Stimulated activated CD8-positive, alpha-beta memory T cell treated with anti-CD3 and anti-CD28 coated beads, Interleukin-12 subunit alpha, Interleukin-12 subunit beta, amount 100 ng/mL, for 4 hours (primary cell): ENCODE results near the gene NELL1.

Source experiments
- DNase-seq: peaks from one replicate; pipeline ENCODE4 v3.0.0-alpha.2; 2020; ENCODE audit warnings: low read depth

The NELL1 gene

DNA sequence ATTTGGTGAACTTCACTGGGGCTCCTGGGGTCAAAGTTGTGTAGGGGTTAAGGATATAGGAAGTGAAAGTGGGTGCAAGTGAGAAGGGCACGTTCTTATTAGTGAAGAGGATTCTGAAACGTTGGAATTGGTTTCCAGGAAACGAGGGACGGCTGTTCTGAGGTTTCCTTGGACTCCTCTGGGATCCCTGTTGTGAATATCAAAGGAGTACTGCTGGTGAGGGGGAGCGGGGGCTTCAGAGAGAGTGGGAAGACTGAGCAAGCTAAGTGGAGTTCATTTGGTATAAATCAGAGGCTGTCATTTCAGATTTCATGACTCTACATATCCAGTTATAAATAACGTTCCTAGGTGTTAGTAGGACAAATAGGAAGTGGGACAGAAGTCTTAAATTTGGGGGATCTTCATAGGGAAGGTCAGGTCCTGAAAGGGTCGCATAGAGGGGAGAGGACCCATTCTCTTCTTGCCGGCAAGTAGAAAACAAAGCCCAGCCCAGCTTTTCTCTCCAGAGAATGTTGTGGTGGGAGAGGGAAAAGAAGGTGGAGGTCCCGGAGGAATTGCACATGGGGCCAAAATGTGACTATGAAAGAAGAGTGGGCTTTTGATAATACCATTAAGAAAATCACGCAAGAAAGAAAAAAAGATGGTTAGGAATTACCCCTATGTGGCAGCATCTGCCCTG, 1.1 kb upstream of the NELL1 start:
- DNase-seq = no peak

DNA sequence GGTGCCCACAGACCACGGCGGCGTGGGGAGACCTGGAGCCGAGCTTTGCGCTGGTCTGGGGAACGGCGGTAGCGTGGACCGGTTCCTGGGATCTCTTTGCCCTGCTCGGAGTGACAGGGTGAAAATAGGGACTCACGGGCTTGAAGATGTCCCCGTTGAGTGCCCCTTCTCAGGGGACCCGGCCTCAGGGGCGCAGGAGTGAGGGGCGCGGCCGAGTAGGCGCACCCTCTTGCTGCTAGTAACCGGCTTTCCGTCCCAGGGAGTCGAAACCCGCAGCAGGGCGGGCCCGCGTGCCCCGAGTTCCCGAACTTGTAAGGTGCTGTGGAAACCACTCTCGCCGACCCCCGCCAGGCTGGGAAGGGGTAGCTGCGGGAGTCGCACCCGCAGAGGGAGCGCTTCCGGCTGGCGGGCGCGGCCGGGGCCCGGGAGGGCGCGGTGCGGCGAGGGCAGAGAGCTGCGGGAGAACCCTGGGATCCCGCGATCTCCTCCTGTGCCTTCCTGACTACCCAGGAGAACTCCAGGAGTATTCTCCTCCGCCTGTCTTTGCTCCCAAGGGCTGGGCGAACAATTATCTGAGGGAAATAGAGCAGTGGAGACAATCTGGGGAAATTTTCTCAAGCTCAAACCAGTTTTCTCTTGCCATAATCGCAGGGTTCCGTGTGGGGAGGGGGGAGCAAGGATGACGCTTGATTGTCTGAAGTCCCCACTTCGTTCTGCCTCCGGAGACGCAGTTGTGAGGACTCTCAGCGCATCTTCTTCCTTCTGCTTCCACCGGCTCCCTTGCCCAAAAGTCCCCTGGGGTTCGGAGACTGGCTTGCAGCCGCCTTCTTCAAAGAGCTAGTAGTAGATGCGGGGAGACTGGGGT, 666 bp downstream of the NELL1 start:
- no peak for DNase-seq

DNA sequence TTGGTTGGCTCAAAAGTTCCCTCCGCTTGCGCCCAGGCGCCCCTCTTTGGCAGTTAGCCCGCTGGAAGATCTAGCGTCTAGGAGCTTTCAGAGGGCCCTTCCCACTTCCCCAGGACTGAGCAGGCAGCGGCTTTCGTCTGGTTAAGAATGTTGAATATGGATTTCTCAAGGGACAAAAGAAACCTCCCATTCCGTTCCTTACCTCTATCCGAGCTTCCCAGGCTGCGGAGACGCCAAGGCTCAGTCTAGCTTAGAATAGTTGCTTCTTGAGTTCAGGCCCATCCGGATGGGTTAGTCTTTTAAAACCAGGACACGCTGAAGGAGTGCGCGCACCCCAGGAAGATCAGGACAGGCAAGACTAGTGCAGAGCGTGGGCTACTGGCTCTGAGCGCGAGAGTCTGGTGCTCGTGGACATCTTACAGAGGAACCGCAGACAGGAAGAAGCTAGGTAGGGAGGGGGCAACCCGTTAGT, 1.6 kb downstream of the NELL1 start:
- DNase-seq = no peak

DNA sequence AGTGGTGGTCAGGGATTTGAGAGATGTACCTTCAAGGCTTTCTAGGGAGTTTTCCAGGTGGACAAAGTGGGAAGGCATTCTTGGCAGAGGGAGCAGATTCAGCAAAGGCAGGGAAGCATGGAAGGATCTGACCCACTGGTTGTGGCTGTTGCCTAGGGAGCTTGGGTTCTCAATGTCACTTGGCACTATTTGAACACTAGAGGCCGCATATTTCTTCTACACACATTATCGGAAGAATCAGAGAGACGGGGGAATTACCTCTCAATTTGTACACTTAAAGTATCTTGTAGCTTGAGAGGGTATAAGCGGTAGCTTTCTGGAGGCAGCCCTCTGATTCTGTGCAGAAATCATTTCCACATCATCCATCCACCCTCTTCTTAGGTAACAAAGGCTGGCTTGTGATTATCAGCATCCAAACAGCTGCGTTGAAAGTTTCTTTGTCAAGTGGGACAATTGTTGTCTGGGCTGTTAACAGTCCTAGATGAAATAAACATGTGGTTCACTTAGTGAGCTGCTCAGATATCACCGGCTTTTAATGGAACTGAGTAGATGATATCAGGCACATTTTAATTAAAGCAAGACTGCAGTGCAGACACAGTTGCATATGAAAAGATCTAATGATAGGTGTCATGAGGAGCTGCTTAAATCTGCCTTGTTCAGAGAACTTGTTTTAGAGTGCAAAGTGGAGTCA, 2.6 kb downstream of the NELL1 start:
- no peak for DNase-seq

DNA sequence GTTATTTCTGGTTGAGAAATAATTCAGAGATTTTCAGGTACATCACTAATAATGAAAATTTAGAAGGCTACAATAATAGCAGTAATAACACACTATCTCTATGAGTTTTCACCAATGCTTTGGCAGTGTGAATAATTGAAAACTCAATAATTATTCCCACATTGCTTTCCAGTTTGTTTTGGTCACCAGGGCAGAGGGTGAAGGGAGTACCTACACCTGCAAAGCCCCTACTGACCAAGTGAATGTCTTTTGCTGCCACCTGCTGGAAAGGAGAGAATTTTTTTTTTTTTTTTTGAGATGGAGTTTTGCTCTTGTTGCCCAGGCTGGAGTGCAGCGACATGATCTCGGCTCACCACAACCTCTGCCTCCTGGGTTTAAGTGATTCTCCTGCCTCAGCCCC, 3.2 kb downstream of the NELL1 start:
- DNase-seq = no peak

DNA sequence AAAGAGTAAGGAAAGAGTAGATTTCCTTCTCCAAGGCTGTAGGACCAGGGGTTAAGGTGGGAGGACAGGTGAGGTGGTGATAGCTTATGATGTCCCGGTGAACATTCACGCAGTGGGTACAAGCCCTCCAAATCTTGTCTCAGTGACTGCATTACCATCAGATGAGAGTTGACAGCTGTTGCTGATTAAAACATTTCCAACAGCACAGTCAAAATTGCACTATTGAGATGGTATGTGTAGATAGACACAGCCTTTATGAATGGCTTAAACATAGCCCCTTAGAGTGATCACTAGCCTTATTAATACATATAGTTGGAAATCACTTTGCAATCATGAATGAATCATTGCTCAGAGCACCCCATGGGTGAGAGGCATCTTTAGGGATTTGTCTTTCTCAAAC, 7.3 kb downstream of the NELL1 start:
- DNase-seq = no peak

DNA sequence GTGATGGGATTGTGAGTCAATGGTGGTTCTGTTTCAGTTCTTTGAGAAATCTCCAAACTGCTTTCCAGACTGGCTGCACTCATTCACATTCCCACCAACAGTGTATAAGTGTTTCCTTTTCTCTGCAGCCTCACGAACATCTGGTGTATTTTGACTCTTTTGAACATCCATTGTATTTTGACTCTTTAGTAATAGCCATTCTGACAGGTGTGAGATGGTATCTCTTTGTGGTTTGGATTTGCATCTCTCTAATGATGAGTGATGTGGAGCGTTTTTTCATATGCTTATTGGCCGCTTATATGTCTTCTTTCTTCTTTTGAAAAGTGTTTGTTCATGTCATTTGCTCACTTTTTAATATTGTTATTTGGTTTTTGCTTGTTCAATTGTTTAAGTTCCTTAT, 19.4 kb downstream of the NELL1 start:
- no peak for DNase-seq

DNA sequence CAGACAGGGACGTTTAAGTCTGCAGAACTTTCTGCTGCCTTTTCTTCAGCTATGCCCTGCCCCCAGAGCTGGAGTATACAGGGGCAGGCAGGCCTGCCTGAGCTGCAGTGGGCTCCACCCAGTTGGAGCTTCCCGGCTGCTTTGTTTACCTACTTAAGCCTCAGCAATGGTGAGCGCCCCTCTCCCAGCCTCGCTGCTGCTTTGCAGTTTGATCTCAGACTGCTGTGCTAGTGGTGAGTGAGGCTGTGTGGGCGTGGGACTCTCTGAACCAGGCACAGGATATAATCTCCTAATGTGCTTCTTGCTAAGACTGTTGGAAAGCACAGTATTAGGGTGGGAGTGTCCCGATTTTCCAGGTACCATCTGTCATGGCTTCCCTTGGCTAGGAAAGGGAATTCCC, 38.5 kb downstream of the NELL1 start:
- no peak for DNase-seq

DNA sequence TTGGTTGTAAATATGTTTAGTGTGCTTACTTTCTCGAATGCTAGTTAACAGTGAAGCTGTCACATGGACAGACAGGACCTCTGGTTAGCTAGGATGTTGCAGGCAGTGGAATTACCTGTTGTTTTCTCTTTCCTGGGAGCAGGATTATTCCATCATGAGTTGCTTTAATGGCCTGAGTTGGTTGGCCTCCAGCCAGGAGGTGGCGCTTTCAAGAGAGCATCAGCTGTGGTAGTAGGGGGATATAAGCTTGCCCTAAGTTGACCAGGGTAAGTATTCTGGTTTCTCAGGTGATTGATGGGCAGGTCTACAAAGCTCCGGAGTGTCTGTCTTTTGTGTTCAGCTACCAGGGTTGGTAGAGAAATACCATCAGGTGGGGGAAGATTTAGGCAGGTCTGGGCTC, 43.5 kb downstream of the NELL1 start:
- no peak for DNase-seq

DNA sequence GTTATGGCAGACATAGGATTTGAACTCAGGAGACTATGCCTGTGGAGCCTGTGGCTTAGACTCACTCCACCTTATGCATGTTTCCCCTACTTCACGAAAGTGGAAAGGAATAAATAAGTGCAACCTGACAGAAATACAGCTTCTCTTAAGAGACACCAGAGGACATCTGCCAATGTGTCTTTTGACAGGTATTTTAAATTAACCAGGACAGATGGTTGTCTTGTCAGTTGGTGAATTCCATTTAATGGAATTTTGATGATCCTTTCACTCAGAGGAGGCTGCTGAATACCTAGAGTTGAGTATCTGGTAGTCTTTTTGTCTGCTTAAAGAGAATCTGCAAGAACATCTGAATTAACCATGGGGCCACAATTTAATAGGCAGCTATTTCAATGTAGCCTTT, 46.1 kb downstream of the NELL1 start:
- DNase-seq = no peak

DNA sequence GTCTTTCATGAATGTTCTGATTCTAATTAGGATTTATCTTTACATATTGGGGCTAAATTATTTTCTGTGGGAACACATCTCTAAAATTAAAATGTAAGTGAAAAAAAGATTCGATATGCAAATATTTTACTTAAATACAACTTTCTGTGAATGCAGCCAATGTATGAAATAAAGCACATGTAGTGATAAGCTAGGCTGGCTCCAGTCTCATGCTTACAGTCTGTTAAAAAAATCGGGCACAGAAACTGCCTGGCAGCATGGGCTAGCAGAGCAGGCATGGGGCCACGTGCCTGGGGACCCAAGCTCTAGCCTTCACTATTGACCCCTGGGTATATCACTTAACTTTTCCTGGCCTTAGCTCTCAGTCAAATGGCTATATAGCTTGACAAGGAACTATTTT, 46.5 kb downstream of the NELL1 start:
- no peak for DNase-seq

DNA sequence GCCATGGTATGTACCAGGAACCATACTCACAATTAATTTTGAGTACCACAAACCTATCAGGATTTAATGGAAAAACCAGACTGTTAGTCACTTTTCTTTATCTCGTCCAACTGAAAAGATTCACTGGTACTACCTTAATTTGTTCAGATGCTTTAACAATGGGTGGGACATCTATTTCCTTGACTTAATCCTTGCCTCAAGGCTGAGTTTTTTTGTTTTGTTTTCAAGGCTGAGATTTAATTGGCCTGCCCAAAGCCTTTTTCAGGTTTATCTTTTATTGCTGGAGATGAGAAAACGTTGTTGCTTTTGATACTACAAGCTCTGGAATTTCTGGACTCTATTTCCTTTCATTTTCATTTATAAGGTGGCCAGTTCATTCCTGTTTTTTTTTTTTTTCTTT, 50.4 kb downstream of the NELL1 start:
- DNase-seq = no peak

DNA sequence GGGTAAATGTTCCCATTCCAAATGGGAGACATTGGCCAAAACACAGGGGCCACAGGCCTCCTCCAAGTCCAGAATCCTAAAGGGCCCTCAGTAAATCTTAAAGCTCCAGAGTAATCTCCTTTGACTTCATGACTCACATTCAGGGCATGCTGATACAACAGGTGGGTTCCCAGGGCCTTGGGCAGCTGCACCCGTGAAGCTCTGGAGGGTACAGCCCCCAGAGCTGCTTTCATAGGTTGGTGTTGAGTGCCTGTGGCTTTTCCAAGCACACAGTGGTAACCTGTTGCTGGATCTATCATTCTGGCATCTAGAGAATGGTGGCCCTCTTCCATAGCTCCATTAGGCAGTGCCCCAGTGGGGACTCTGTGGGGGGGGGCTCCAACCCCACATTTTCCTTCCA, 54.0 kb downstream of the NELL1 start:
- no peak for DNase-seq

DNA sequence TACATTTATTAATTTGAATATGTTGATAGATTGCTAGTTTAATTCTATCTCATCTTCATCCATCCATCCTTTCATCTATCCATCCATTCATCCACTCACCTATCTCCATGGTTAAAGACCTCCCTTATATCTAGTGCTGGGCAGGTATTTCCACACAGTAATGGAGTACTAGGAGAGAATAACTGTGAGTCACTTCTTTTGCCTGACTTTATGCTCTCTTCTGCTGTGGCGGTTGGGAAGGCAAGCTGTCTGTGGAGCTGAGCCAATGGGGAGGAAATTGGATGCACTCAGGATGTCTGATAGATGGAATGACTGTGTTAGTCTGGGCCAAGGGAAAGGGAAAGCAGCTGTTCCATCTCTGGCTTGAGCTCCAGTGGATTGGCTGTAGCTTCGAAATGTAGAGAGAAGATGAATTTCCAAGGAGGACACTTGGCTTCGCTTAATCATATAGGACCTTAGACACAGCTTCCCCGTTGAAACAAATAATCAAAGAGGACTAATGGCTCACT, 60.3 kb downstream of the NELL1 start:
- DNase-seq = no peak

DNA sequence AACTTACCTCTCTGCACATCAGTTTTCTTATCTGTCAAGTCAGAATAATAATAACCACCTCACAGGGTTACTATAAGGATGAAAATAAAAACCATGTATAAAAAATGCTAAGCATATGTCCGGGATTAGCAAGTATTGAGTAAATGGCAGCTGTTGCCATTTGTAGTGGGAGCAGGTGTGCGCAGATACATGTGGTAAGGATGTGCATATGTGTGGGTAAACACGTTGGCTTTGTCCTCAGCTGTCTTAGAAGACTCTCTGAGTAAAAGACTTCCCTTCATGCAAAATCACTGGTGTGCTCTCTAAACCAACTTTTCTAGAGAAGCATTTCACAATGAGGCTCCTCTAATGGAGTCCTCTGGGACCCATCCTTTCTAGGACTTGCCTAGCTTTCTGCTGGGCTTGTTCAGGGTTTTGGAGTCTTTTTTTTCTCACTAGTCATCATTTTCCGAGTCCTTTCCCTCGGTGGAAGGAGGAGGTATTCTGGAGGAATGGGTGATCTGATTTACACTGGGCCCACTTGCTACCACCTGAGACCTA, 62.4 kb downstream of the NELL1 start:
- DNase-seq = no peak

DNA sequence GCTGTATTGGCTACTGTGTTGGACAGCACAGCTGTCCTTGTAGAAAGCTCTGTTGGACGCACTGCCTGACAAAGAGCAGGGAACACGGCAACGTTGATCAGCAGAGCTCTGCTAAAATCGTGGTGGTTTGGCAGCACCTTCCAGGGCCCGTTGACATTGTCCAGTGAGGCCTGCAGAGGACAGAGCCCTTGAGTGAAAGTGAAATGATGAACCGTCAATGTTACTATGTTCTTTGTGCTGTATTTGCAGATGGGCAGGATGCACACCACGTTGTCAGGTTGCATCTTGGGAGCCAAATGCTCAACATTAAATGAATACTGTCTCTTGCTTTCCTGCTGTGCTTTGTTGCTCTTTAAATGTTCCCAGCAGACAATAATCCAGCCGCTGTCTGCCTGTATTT, 69.7 kb downstream of the NELL1 start:
- DNase-seq = no peak

DNA sequence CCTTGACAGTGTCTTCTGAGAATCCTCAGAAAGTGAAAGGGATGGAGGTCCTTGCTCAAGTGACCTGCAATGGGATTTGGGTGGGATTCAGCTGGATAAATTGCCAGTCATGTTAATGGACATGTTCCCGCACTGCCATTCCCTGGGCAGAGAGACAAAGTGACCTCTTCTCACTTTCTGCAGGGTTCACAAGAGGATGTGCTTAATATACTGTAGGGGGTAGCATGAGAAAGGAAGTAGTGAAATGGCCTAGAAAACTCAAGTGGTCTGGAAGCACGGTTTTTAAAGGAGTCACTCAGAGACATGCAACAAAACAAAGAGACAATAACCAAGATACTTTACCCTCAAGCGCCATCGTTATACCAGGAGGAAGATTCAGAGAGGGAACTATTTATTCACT, 70.2 kb downstream of the NELL1 start:
- no peak for DNase-seq

DNA sequence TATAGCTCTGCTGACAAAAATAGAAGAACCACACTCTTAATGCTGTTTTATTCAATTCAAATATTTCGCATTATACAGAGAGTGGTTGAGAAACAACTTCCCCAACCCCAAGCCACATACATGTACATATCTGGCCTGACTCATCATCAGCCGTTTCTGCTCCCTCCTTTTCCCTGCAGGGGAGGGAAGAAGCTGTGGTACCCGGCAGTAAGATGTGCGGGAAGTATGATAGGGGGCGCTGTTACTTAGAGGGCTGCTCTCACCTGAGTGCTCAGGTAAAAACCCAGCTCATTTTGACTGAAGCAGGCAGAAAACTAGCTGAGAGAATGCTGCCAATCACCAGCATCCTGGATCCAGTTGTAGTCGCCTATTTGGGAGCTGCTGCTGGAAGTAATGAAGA, 85.5 kb downstream of the NELL1 start:
- no peak for DNase-seq

DNA sequence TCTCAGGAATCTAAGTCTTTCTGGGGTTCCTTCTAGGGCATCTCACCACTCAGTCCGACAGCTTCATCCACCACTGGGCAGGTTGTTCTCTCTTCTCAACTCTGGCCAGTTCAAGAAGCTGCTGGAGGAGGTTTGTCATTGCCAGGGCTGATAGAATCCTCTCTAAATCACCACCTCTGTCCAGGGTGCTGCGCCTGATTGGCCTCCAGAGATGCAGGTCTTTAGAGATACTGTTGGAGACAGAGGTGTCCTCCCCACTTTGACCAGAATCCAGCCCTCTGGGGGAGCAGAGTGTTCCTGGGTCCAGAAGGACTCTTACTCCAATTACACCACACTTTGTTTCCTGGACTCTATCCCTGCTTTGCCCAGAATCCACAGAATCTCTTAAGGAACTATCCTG, 90.2 kb downstream of the NELL1 start:
- DNase-seq = no peak

DNA sequence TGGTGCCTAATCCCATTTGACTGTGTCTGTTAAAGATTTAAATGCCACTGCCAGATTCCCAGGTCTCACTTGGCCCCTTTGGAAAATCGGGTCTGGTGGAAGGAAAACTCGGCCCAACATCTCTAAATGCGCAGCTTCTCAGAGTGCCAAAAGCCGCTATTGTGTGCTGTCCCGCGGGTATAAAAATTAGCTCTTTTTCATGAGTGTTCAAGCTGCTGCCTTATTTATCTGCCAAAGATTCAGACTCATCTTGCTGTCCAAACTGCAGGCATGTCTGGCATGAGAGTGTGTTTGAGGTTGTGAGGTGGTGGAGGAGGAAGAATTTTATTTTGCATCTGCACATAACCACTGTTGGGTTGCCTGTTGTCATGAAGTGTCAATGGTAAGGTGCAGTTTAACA, 91.4 kb downstream of the NELL1 start:
- no peak for DNase-seq

DNA sequence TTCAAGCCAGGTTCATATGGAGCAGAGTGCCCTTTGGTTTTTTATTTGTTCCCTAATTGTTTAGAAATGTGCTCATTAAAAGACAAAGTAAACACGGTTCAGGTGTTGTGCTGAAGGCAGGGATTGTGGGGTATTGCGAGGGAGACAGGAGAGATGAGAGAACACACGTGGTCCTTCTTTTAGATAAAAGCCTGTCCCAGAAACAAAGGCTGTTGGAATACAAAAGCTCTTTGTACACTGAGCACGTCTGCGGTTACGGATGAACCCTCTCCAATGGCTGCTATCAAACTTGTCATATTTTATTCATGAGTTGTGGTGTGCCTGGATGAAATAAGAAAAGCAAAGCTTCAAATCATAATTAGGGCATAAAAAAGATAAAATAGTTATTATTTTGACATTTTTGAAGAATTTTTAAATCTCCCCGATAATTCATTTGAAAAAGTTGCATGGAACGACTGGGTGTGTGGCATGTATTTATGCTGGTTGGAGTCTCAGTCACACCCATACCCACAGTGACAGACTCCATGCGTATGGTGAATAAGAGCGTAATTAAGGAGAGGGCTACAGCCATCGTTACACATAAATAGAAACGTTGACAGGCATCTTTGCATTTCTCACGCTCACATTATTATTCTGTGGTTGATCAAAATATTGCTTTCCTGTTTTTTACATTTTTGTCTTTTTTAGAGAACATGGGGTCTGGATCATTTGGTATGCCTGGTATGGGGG, 92.9 kb downstream of the NELL1 start:
- DNase-seq = no peak

DNA sequence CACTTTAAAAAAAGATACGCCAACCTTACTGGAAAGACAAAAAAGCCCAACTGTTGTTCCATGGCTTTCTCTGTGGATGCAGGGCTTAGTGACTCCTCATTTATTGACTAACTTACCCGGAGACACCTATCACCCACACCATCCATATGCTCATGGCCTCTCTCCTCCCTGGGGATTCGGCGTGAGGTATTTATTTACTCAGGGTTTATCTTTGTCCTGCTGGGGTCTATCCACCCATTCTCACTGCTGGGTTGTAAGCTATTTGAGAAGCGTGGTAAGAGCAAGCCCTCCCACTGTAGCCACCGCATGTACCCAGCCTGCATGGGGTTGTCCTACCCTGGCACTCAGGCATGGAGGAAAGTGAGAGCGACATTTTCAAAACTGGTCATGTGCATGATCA, 93.6 kb downstream of the NELL1 start:
- no peak for DNase-seq
